ENCODE data around the gene PAQR9. TPM values are rescaled to one million over a fixed set of nuclear protein-coding genes. Genes with fewer than 3 reads are reported as not detected.

PAQR9 gene
- total and polyA plus RNA-seq, 9 of the 15 experiments (the other 6 are each of a cell fraction or from before 2014, with no cell fraction given): 0.04 to 0.58 (median 0.22) TPM

DNA sequence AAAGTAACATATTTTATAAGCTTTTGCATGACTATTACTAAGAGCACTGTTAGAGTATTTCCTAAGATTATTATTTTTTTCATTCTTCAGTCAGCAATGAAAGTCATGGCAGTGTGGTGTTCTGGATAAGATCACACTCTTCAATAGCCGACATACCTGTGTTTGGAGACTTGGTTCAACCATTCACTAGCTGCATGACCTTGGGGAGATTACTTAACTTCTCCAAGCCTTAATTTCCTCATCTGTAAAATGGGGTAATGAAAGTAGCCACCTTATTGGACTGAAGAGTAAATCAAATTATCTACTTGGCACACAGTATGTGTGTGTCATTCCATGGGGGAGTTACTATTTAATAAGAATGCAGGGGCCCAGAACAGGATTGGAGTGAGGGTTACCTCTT lies 50.0 kb downstream of the PAQR9 start:
- BruUV-seq (replicated peaks): no TSS peak
- ATAC-seq (no peak), DNase-seq (ENCODE audit: extremely low read depth in 1 of 4, low spot score in 3 of 4) (no peak), FAIRE-seq (no peak)
- ChIA-PET POLR2A (no interaction called here), CTCF (ENCODE audit: low intra/inter-chr PET ratio) (no interaction called here)
- H3K9ac ChIP-seq (ENCODE audit: insufficient read depth in 1 of 2, low read depth in 2 of 2, low read length in 2 of 2): no peak overlapping the region
- no peak overlapping the region for H3K4me3 ChIP-seq
- H4K20me1 ChIP-seq (replicated peaks; ENCODE audit: control insufficient read depth, insufficient read depth, low read length): no peaks in the 10 kb centered on the region
- H2AFZ ChIP-seq (ENCODE audit: low read depth, low read length): no peak overlapping the region
- H3K27ac ChIP-seq (ENCODE audit: extremely low read depth, low read depth, low read length): no peak overlapping the region
- no peaks in the 10 kb centered on the region for H3K9me3 ChIP-seq (replicated peaks; ENCODE audit: control insufficient read depth, insufficient read depth, low read depth, low read length)
- in situ Hi-C loops (cut with MboI) (no loop called here), intact Hi-C loops (cut with micrococcal nuclease) (no loop called here)
- no peaks in the 10 kb centered on the region; a peak in 1 of 5 replicates for H3K4me1 ChIP-seq (replicated peaks in 1 of 2; ENCODE audit: control insufficient read depth in 2 of 2, insufficient read depth in 2 of 2, low read length in 2 of 2)
- TF ChIP-seq, protein P1, sequence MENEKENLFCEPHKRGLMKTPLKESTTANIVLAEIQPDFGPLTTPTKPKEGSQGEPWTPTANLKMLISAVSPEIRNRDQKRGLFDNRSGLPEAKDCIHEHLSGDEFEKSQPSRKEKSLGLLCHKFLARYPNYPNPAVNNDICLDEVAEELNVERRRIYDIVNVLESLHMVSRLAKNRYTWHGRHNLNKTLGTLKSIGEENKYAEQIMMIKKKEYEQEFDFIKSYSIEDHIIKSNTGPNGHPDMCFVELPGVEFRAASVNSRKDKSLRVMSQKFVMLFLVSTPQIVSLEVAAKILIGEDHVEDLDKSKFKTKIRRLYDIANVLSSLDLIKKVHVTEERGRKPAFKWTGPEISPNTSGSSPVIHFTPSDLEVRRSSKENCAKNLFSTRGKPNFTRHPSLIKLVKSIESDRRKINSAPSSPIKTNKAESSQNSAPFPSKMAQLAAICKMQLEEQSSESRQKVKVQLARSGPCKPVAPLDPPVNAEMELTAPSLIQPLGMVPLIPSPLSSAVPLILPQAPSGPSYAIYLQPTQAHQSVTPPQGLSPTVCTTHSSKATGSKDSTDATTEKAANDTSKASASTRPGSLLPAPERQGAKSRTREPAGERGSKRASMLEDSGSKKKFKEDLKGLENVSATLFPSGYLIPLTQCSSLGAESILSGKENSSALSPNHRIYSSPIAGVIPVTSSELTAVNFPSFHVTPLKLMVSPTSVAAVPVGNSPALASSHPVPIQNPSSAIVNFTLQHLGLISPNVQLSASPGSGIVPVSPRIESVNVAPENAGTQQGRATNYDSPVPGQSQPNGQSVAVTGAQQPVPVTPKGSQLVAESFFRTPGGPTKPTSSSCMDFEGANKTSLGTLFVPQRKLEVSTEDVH (IDR thresholded peaks at IDR 0.05; ENCODE audit: low read depth, partially characterized antibody): no peak
- TF ChIP-seq, protein P2, sequence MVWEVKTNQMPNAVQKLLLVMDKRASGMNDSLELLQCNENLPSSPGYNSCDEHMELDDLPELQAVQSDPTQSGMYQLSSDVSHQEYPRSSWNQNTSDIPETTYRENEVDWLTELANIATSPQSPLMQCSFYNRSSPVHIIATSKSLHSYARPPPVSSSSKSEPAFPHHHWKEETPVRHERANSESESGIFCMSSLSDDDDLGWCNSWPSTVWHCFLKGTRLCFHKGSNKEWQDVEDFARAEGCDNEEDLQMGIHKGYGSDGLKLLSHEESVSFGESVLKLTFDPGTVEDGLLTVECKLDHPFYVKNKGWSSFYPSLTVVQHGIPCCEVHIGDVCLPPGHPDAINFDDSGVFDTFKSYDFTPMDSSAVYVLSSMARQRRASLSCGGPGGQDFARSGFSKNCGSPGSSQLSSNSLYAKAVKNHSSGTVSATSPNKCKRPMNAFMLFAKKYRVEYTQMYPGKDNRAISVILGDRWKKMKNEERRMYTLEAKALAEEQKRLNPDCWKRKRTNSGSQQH (CRISPR knock-in tag; IDR thresholded peaks at IDR 0.05): no peak
- no peak for TF ChIP-seq NRF1 (conservative IDR thresholded peaks at IDR 0.05 in 1 of 2, IDR thresholded peaks at IDR 0.05 in 1 of 2)
- TF ChIP-seq ZNF717 (CRISPR knock-in tag; IDR thresholded peaks at IDR 0.05): no peak
- peak; percentile 68; the same call in 1 of the 2 replicates for TF ChIP-seq ESRRA (IDR thresholded peaks at IDR 0.05; ENCODE audit: borderline replicate concordance, low read depth)
- no peak for TF ChIP-seq TRIM24 (IDR thresholded peaks at IDR 0.05)
- TF ChIP-seq ZNF75A (CRISPR knock-in tag; IDR thresholded peaks at IDR 0.05): no peak
- TF ChIP-seq BCOR (IDR thresholded peaks at IDR 0.05): peak; percentile 72; the same call in 1 of the 2 replicates
- TF ChIP-seq SREBF2 (CRISPR knock-in tag; IDR thresholded peaks at IDR 0.05): no peak
- no peak for TF ChIP-seq DDX20 (tag; IDR thresholded peaks at IDR 0.05; ENCODE audit: low read depth)
- no peak for TF ChIP-seq ZNF124 (CRISPR knock-in tag; IDR thresholded peaks at IDR 0.05)
- peak; percentile 80 for TF ChIP-seq RBM25 (IDR thresholded peaks at IDR 0.05; ENCODE audit: low read depth, low read length, severe bottlenecking)
- TF ChIP-seq POLR3A (IDR thresholded peaks at IDR 0.05; ENCODE audit: borderline replicate concordance, extremely low read depth, insufficient read depth, insufficient read length): no peak
- TF ChIP-seq, protein P3, sequence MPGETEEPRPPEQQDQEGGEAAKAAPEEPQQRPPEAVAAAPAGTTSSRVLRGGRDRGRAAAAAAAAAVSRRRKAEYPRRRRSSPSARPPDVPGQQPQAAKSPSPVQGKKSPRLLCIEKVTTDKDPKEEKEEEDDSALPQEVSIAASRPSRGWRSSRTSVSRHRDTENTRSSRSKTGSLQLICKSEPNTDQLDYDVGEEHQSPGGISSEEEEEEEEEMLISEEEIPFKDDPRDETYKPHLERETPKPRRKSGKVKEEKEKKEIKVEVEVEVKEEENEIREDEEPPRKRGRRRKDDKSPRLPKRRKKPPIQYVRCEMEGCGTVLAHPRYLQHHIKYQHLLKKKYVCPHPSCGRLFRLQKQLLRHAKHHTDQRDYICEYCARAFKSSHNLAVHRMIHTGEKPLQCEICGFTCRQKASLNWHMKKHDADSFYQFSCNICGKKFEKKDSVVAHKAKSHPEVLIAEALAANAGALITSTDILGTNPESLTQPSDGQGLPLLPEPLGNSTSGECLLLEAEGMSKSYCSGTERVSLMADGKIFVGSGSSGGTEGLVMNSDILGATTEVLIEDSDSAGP (CRISPR knock-in tag; IDR thresholded peaks at IDR 0.05): no peak
- peak; percentile 15 to 31; a peak in 2 of 4 replicates for TF ChIP-seq KDM1A (IDR thresholded peaks at IDR 0.05)
- 0 out of 5 replicates have a peak, but pooled peaks cover 0 to 3% of the 10 kb centered on the region in 2 experiments for H3K27me3 ChIP-seq (ENCODE audit: control insufficient read depth in 2 of 2, insufficient read depth in 2 of 2, low read length in 2 of 2)
- no peaks in the 10 kb centered on the region for H3K36me3 ChIP-seq (ENCODE audit: control insufficient read depth, insufficient read depth, low read length)
- WGBS (ENCODE audit: insufficient coverage, low coverage, missing lambda C conversion rate): 25% methylated on average over 1 of the region's 1 CpG
- no peaks in the 10 kb centered on the region for H3K79me2 ChIP-seq (ENCODE audit: control insufficient read depth, insufficient read depth, low read length)
- no peak overlapping the region for H3K4me2 ChIP-seq (ENCODE audit: insufficient read depth, low read length)
- no peaks in the 10 kb centered on the region for H3K9me1 ChIP-seq (ENCODE audit: control insufficient read depth, insufficient read depth, low read length)

Measured in K562 (cell line).